ENCODE measurements around the gene MED6.

Gene MED6

GRCh38 chr14:70595443-70596185 is 4.8 kb downstream of the MED6 start:
- H3K27ac ChIP-seq, result no peak overlapping the region
- TF ChIP-seq, protein P1, sequence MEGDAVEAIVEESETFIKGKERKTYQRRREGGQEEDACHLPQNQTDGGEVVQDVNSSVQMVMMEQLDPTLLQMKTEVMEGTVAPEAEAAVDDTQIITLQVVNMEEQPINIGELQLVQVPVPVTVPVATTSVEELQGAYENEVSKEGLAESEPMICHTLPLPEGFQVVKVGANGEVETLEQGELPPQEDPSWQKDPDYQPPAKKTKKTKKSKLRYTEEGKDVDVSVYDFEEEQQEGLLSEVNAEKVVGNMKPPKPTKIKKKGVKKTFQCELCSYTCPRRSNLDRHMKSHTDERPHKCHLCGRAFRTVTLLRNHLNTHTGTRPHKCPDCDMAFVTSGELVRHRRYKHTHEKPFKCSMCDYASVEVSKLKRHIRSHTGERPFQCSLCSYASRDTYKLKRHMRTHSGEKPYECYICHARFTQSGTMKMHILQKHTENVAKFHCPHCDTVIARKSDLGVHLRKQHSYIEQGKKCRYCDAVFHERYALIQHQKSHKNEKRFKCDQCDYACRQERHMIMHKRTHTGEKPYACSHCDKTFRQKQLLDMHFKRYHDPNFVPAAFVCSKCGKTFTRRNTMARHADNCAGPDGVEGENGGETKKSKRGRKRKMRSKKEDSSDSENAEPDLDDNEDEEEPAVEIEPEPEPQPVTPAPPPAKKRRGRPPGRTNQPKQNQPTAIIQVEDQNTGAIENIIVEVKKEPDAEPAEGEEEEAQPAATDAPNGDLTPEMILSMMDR (conservative IDR thresholded peaks at IDR 0.05), result no peak

GRCh38 chr14:70594461-70594860 is 6.0 kb downstream of the MED6 start:
- no peak overlapping the region for H3K27ac ChIP-seq
- TF ChIP-seq, protein P1 (conservative IDR thresholded peaks at IDR 0.05), result no peak

DNA sequence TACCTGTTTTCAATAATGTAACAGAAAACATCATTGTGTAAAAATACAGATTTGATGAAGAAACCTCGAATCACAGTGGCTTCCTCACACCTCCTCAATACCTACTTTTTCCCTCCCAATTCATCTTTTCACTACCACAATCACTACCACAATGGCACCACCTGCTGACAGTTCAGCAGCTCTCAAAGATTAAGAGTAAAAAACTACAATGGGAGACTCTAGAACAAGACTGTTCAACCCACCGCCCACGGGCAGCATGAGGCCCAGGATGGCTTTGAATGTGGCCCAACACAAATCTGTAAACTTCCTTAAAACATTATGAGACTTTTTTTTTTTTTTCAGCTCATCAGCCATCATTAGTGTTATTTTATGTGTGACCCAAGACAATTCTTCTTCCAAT is 15.2 kb downstream of the MED6 start:
- TF ChIP-seq, protein P1 (conservative IDR thresholded peaks at IDR 0.05), result peak; percentile 43
- H3K27ac ChIP-seq, result no peak overlapping the region

DNA sequence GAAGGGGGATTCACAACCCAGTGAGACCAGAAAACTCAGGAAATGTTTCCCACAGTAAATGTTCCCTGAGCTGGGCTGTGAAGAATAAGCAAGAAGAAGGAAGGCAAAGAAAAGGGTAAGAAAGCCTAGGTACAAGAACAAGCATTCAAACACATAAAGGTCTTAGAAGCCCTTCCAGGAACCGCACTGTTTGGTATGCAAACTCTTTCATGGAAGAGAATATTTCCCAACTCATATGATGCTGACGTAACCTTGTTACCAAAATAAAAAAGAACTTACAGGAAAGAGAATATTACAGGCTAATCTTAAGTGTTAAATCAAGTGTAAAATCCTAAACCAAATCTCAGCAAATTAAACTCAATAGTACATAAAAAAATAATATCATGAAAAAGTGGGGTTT is 23.6 kb downstream of the MED6 start:
- H3K27ac ChIP-seq, result no peak overlapping the region
- TF ChIP-seq, protein P1 (conservative IDR thresholded peaks at IDR 0.05), result no peak

- TF ChIP-seq, protein P1 (conservative IDR thresholded peaks at IDR 0.05), result no peak
- no peak overlapping the region for H3K27ac ChIP-seq
These were observed 27.4 kb downstream of the MED6 start for GRCh38 chr14:70573050-70573449.

DNA sequence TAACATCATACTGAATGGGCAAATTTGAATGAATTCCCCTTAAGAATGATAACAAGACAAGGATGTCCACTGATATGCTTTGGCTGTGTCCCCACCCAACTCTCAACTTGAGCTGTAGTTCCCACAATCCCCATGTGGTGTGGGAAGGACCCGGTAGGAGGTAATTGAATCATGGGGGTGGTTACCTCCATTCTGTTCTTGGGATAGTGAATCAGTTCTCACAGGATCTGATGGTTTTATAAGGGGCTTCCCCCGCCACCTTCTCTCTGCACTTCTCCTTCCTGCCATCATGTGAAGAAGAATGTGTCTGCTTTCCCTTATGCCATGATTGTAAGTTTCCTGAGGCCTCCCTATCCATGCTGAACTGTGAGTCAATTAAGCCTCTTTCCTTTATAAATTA is 29.3 kb downstream of the MED6 start:
- H3K27ac ChIP-seq, result no peak overlapping the region
- TF ChIP-seq, protein P1 (conservative IDR thresholded peaks at IDR 0.05), result no peak

DNA sequence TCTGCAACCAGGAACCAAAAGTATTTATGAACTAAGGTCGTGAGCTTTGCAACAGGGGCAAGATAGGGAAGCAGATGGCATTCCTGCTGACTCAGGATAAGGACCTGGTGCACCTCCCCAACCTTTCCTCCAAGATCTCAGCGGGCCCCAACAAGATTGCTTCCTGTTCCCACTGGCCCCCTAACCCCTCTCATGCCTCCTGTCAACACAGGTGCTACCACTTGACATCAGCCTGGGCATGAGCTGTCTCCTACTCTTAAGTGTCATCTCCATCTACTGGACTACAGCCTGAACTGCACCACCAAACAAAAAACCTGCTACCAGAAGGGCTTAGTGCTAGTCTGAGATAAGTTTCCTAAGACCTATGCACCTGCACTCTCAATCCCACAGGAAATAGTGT is 32.7 kb downstream of the MED6 start:
- no peak overlapping the region for H3K27ac ChIP-seq
- TF ChIP-seq, protein P1 (conservative IDR thresholded peaks at IDR 0.05), result peak; percentile 82

Data from VCaP (cell line).